ENCODE measurements around the gene HLA-C.
A peak's percentile ranks its signal among the peaks of the same experiment; 100 is the strongest.
"Not testable (repeated sequence)": the region's sequence is repeated elsewhere in the genome, so short reads cannot be mapped to it uniquely, and the experiment has no call there.

HLA-C gene

DNA sequence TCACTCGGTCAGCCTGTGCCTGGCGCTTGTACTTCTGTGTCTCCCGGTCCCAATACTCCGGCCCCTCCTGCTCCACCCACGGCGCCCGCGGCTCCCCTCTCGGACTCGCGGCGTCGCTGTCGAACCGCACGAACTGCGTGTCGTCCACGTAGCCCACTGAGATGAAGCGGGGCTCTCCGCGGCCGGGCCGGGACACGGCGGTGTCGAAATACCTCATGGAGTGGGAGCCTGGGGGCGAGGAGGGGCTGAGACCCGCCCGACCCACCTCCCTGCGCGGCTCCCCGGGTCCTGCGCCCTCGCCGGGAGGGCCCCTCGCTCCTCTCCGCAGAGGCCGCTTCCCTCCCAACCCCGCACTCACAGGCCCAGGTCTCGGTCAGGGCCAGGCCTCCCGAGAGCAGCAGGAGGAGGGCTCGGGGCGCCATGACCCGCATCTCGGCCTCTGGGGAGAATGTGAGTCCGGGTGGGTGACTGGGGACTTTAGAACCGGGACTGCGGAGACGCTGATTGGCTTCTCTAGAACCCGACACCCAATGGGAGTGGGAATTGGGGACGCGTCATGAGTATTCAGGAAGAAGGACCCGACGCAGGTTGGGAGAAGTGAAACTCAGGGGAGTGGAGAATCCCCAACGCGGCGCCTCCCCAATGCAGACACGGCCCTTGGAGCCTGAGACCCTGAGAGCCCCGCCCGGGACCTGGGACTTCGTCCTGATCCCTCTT, at the start of gene HLA-C:
HLA-C (minus strand) TSS at position 452 of the 717 bp plus-strand sequence; CDS start at position 431, 21 bp downstream.
- DNase-seq: peak; percentile 93

DNA sequence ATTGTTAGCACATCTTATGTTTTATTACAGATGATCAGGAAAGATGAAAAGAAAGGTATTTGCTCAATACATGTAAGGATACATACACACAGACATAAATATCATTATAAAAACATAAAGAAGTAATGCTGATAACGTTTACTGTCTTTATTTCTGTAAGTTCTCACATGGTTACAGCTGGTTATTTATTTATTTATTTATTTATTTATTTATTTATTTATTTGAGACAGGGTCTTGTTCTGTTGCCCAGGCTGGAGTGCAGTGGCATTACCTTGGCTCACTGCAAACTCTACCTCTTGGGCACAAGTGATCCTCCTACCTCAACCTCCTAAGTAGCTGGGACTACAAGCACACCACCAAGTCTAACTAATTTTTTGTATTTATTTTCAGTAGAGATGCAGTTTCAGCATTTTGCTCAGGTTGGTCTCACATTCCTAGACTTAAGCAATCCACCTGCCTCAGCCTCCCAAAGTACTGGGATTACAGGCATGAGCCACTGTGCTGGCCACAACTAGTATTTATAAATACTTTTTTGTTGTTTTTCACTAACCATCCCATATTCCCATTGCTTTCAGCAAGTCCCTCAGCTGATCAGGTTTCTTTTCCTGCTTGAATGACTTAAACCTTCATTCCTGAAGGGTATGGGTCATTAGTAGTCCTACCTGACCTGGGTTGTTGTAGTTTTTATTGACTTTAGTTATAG, 49.3 kb upstream of the HLA-C start:
- DNase-seq: no peak

DNA sequence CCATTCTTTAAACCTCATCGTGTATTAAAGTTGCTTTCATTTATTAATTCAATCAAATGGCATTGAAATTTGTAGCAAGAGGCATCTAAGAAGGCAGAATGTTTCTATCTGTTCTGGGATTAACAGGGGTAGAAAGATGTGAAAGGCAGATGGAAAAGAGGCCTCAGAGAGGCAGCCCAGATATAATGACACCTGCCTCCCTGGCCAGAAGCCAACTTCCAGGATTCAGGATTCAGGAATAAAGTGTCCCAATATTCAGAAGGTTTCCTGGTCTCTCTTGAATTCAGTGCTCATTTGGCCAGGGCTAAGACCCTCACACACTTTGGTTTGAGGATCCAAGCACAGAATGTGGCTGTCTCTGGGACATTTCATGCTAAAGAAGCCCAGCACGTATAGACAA, 45.1 kb upstream of the HLA-C start:
- DNase-seq: no peak

- DNase-seq: no peak
These were observed 37.7 kb upstream of the HLA-C start for GRCh38 chr6:31309641-31310040.

DNA sequence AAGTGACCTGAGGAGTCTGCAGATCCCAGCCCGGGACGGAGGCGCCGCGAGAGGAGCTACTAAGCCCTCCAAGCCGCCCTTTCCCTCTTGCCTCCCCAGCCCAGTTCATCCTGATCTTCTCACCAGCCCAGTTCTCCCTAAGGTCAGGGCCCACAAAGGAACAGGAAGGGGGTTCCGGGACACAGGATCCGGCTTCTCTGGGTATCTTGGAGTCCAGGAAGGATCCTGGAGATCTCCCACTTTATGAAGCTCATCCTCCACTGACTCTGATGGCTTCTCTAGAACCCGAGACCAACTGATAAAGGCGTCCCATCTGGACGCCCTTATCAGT, 36.9 kb upstream of the HLA-C start:
- DNase-seq: no peak

GRCh38 chr6:31308050-31308844, 36.4 kb upstream of the HLA-C start:
- DNase-seq: no peak

DNA sequence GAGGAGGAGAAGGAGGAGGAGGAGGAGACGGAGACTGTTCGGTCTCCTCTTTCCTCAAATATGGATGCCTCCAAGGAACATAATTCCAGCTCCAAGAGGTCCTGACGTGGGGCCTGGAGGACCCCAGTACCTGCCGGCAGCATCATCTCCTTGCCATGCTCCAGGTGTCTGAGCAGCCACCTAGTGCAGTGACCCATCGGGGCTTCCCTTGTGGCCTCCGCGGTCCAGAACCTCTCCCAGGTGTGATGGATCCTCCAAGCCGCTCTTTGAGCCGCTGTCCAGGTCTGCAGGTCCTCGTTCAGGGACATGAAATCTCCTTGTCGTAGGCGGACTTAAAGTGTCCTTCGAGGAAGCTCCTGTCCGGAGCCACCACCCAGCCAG, 35.8 kb upstream of the HLA-C start:
- DNase-seq: no peak

- no peak for DNase-seq
These were observed 33.9 kb upstream of the HLA-C start for GRCh38 chr6:31305703-31306219.

DNA sequence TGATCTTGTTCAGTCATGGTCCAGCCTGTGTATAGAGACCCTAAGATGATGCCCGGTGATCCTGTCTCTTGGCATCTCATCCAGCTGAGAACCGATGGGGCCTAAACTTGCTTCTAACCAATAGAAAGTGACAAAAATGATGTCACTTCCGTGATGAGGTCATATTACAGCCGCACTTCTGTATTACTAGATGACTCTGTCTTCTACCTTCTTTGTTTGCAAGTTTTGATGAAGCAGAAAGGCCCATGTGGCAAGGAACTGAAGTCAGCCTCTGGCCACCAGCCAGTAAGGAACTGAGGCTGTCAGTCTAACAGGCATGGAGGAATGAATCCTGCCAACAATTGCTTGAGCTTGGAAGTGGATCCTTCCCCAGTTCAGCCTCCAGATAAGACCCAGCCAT, 32.8 kb upstream of the HLA-C start:
- DNase-seq: no peak

DNA sequence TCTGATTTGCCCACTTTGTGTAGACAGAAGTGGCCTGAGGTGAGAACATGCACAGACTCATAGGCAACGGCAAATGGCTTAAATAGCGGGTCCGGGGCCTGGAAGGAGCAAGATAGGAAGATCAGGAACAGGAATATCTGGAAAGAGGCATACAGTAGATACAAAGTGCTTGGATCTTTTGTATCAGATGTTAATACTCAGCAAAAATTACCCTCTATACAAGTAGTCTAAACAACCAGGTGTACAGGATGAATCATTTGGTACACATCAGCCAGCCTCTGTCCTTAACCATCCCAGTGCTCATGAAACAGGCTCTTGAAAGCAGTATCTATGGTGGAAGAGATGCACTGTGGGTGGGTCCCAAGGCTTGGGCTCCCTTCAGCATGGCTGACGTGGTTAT, 28.9 kb upstream of the HLA-C start:
- DNase-seq: no peak

- DNase-seq: no peak
These were observed 28.1 kb upstream of the HLA-C start for GRCh38 chr6:31299947-31300346.

- DNase-seq: no peak
These were observed 27.6 kb upstream of the HLA-C start for GRCh38 chr6:31299511-31299910.

DNA sequence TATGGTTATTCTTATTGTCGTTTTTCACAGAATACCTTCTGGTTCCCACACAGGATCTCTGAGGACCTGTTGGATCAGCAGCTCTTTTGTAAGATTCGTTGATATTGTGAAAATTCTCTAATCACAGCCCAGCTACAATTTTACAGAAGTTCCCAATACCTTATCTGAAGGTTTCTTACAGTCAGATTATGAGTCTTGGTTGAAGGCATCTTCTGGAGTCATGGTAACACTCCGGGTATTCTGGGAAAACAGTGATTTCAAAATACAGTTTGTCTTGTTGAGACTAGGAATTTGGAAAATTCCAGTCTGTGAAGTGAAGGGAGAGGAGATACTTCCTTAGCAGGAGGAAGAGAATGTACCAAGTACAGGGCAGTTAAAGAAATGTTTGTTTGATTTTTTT, 22.2 kb upstream of the HLA-C start:
- no peak for DNase-seq

GRCh38 chr6:31293343-31293742, 21.5 kb upstream of the HLA-C start:
- DNase-seq: no peak

DNA sequence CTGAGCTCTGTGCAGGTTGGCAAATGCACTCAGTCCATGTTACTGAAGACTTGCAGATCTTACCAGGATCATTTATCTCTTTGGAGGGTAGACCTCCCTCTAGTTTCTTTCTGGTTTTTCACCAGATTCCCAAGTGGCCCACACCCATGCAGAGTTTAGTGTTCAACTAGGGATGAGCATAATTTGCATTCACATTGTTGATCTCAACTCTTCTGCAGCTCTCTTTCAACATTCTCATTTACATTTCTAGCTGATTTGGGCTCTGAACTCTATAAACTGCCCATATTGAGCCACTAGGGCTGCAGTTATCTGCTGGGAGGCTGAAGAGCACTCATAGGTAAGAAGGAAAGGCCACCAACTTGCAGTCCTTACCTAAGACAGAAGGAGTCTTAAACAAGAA, 17.9 kb upstream of the HLA-C start:
- DNase-seq: no peak

GRCh38 chr6:31287619-31288018, 15.7 kb upstream of the HLA-C start:
- no peak for DNase-seq

DNA sequence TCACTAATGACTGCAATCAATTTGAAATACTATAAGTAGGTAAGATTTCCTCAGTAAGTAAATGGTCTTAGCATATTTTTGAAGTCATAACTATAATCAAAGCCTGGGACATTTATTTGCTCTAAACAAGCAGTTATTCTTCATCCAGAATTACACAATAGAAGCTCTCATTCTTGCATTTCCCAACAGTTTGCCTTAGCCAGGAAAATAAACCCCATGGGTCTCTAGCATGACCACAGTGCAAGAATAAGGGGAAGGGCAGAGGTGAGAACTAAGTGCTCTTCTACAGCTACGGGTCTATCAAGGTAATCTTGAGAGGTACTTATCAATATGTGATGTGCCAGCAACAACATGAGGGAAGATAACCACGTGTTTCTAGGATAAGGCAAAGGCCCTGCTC, 14.1 kb upstream of the HLA-C start:
- no peak for DNase-seq

- no peak for DNase-seq
These were observed 13.6 kb upstream of the HLA-C start for GRCh38 chr6:31285486-31285885.

DNA sequence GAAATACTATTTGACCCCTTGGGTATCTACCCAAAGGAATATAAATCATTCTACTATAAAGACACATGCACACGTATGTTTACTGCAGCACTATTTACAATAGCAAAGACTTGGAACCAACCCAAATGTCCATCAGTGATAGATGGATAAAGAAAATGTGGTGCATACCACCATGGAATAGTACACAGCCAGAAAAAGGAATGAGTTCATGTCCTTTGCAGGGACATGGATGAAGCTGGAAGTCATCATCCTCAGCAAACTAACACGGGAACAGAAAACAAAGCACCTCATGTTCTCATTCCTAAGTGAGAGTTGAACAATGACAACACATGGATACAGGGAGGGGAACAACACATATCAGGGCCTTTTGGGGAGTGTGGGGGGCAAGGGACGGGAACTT, 7.8 kb upstream of the HLA-C start:
- DNase-seq: not testable (repeated sequence)

DNA sequence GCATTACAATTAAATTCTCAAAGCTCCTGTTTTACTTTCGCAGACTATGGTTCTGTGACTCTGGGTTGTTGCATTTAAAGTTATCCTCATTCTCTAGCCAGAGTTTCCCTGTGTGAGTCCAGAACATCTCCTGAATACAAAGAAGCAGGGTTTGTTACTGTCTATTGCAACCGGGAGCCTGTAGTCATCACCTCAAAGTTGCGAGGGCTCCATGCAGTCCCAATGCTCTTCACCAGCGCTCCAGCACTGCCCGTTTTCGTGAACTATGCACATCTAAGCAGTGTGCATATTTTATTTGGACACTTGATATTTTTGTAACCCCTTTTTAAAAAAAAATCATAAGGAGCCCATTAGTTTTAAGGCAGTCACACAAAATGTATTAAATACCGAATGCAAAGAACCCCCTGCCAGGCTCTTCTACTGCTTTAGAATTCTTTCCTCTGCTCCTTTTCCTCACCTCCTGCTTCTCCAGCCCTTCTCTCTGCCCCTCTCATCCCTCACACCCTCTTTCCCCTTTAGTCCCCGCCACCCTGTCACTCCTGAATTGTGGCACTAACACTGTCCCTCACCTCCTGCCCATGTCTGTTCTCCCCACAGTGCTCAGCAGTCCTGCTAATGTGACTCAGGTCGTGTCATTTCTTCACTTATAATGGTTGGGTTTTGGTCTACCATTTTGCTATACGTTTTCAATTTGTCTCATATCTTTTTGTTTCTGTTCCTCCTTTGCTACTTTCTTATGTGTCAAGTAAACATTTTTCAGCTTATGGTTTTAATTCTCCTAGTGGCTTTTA, 1.1 kb upstream of the HLA-C start:
- DNase-seq: no peak

- no peak for DNase-seq
These were observed 544 bp upstream of the HLA-C start for GRCh38 chr6:31272436-31272835.

DNA sequence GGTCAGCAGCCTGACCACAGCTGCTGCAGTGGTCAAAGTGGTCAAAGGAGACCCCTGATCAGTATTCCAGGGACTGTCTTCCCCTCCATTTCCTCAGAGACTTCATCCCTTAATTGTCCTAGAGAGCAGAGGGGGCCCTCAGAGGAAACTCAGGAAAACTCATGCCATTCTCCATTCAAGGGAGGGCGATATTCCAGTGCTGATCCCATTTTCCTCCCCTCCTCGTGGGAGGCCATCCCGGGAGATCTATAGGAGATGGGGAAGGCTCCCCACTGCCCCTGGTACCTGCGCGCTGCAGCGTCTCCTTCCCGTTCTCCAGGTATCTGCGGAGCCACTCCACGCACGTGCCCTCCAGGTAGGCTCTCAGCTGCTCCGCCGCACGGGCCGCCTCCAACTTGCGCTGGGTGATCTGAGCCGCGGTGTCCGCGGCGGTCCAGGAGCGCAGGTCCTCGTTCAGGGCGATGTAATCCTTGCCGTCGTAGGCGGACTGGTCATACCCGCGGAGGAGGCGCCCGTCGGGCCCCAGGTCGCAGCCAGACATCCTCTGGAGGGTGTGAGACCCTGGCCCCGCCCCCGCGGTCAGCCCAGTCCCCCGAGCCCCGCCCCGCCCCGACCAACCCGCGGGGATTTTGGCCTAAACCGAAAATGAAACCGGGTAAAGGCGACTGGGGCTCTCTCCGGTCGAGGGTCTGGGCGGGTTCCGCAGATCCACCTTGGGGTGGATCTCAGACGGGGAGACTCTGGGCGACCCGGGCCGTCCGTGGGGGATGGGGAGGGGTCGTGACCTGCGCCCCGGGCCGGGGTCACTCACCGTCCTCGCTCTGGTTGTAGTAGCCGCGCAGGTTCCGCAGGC, 878 bp downstream of the HLA-C start:
- peak; percentile 59 for DNase-seq

Data from femur (tissue), 1 donor.